ENCODE results near the gene FGF14.

The FGF14 gene

DNA sequence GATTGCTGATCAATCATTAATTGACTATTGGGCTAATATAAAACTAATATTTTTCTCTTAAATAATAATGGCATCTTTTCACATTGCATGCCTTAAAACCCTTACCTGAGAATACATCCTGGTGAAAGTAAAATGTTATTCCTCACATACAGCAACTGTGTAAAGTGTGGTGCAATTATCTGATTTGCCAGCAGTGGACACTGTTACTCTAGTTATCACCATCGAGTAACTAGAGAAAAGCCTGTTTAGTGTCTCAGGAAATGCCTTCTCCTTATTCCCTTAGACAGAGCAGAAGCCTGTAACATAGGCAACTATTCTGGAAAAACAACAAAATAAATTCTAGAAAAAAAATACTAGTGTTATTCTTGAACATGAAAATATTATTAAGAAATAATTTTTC, 459.8 kb downstream of the FGF14 start:
- Mint-ChIP-seq H3K27me3 (no peaks in the 10 kb centered on the region), H3K36me3 (ENCODE audit: low read depth) (no peaks in the 10 kb centered on the region), H3K27ac (no peak overlapping the region), H3K4me3 (no peak overlapping the region), H3K4me1 (ENCODE audit: low read depth) (no peaks in the 10 kb centered on the region), H3K9me3 (no peaks in the 10 kb centered on the region)
- intact Hi-C loops (cut with micrococcal nuclease): no loop called here

DNA sequence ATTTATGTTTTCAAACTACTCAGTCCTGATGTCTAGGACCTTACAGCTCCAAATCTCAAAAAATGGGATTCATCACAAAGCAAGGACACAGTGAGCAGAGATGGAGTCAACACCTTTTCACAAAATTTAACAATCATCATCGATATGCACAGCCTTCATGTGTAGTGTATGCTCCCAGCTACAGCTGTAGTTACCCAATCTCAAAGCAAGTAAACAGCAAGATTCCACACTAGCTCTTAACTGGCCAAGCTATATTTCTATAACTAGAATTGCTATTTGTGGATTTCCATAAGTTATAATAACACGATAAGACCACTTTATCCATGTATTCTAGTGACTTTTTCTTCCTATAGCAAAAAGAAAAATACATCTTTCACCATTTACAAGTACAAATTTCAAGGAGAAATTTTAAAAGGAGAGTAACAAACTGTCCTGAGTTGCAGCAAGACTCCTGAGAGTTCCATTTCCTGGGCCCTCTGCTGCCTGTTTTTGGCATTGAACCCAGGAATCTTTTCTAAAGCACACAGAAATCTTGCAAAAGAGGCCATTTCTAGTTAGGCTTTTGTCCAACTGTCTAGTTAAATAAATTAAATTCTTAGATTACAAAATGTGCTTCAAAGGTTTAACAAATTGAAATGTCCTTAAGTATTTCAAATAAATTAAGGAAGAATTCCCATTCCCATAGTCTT, 460.6 kb downstream of the FGF14 start:
- Mint-ChIP-seq H3K27me3 (no peaks in the 10 kb centered on the region), H3K36me3 (ENCODE audit: low read depth) (no peaks in the 10 kb centered on the region), H3K4me1 (ENCODE audit: low read depth) (no peaks in the 10 kb centered on the region), H3K4me3 (no peak overlapping the region), H3K9me3 (no peaks in the 10 kb centered on the region), H3K27ac (no peak overlapping the region)
- intact Hi-C loops (cut with micrococcal nuclease): no loop called here

- no peaks in the 10 kb centered on the region for H3K9me3 Mint-ChIP-seq
- no peak overlapping the region for H3K4me3 Mint-ChIP-seq
- H3K4me1 Mint-ChIP-seq (ENCODE audit: low read depth): no peaks in the 10 kb centered on the region
- H3K27ac Mint-ChIP-seq: no peak overlapping the region
- H3K27me3 Mint-ChIP-seq: no peaks in the 10 kb centered on the region
- intact Hi-C loops (cut with micrococcal nuclease): no loop called here
- H3K36me3 Mint-ChIP-seq (ENCODE audit: low read depth): no peaks in the 10 kb centered on the region
Observed at GRCh38 chr13:101939370-101939769, 462.5 kb downstream of the FGF14 start.

- H3K9me3 Mint-ChIP-seq: no peaks in the 10 kb centered on the region
- no peaks in the 10 kb centered on the region for H3K27me3 Mint-ChIP-seq
- intact Hi-C loops (cut with micrococcal nuclease): no loop called here
- H3K4me1 Mint-ChIP-seq (ENCODE audit: low read depth): no peaks in the 10 kb centered on the region
- no peaks in the 10 kb centered on the region for H3K36me3 Mint-ChIP-seq (ENCODE audit: low read depth)
- H3K27ac Mint-ChIP-seq: no peak overlapping the region
- H3K4me3 Mint-ChIP-seq: no peak overlapping the region
Observed at GRCh38 chr13:101935828-101936227, 466.0 kb downstream of the FGF14 start.

- Mint-ChIP-seq H3K9me3 (no peaks in the 10 kb centered on the region), H3K4me1 (ENCODE audit: low read depth) (no peaks in the 10 kb centered on the region), H3K27ac (no peak overlapping the region), H3K36me3 (ENCODE audit: low read depth) (no peaks in the 10 kb centered on the region), H3K4me3 (no peak overlapping the region), H3K27me3 (no peaks in the 10 kb centered on the region)
- intact Hi-C loops (cut with micrococcal nuclease): no loop called here
Observed at GRCh38 chr13:101931186-101931585, 470.7 kb downstream of the FGF14 start.

DNA sequence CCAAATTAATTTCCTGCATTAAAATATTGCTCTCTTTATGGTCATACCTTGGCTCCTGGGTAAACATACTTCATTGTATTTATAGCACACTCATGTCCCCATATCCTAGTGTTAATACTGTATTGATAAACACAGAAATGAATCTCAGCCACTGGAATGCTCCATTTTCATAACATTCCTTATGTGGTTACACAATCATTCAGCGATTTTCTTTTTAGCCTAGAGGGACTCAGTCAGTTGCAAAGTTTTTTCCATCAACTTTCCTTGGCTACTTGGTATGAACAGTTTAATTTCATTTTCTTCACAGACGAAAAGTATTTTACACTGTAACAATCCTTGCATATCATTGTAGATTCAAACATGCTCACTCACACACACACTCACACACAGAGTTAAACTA, 471.5 kb downstream of the FGF14 start:
- H3K4me3 Mint-ChIP-seq: no peak overlapping the region

GRCh38 chr13:101925731-101926130, 476.1 kb downstream of the FGF14 start:
- Mint-ChIP-seq H3K27me3 (peaks cover 2% of the 10 kb centered on the region), H3K9me3 (no peaks in the 10 kb centered on the region), H3K36me3 (ENCODE audit: low read depth) (no peaks in the 10 kb centered on the region), H3K4me1 (ENCODE audit: low read depth) (no peaks in the 10 kb centered on the region), H3K27ac (no peak overlapping the region), H3K4me3 (no peak overlapping the region)
- intact Hi-C loops (cut with micrococcal nuclease): no loop called here

More for the DNA sequence above, 471.5 kb downstream of the FGF14 start:
- no peaks in the 10 kb centered on the region for H3K36me3 Mint-ChIP-seq (ENCODE audit: low read depth)
- H3K27me3 Mint-ChIP-seq: no peaks in the 10 kb centered on the region
- H3K9me3 Mint-ChIP-seq: no peaks in the 10 kb centered on the region
- H3K4me1 Mint-ChIP-seq (ENCODE audit: low read depth): no peaks in the 10 kb centered on the region
- H3K27ac Mint-ChIP-seq: no peak overlapping the region
- intact Hi-C loops (cut with micrococcal nuclease): no loop called here

DNA sequence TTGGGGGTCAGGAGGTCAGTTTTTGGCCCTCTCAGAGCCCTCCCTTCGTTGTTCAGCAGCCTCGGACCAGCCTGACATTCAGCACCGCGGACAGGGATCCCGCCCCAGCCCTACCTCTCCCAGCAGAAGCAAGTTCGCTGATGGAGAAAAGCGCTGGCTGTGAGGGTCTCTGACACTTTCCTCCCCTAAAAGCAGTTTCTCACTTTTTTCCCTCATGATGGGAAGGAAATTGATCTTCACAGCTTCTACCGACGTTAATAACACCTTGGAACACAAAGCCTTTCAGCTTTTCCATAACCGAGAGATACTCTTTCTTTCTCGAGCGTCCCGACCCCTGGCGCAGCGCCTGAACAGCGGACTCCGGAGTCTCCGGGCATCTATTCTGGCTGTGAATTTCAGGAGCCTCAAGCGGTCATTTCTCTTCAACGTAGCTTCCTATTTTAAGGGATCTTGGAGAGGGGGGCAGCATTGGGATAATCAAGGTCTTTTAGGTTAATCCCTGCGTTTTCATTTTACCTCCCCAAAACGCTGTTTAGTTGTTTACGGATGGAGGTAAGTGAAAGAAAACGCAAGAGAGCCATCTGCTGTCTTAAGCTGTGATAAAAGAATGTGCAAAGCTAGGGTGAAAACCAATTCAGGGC, 482.2 kb downstream of the FGF14 start:
- H3K27ac Mint-ChIP-seq: no peak overlapping the region
- no peaks in the 10 kb centered on the region for H3K36me3 Mint-ChIP-seq (ENCODE audit: low read depth)
- intact Hi-C loops (cut with micrococcal nuclease): no loop called here

DNA sequence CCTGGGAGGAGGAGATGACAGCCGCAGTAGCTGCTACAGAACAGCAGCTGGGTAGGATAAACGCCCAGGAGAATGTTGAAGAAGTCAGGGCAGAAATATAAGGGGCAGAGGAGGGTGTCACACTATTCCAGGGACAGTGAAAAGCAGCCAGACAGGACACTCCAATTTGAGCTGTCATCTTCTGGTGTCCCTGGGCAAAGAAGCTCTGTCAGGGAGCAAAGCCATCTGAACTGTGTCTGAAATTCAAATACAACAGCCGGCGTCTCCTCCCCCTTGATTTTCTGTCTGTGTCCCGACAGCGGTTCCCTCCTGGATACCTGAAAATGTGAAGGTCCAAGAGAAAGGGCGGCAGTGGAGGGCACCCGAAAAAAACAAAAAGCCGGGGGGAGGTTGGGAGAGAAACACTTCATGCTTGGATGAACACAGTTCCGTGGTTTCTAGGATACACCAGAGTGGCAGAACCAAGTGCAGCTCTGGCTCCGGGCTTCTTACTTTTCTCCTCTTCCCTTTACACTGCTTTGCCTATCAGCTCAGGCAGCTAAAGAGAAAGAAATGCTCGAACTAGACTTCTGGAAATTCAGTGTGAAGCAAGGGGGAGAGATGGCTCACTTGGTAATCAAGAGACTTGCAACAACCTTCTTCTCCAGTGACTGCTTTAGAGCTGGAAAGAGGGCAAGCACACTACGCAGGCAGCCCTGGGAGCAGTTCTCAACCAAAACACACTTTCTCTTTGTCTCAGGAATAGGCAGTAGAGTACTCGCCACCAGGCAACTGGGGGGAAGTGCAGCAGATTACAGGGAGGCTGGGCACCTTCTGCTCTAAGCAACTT, 483.8 kb downstream of the FGF14 start:
- H3K36me3 Mint-ChIP-seq (ENCODE audit: low read depth): no peaks in the 10 kb centered on the region
- intact Hi-C loops (cut with micrococcal nuclease): no loop called here
- H3K9me3 Mint-ChIP-seq: no peaks in the 10 kb centered on the region
- H3K4me1 Mint-ChIP-seq (ENCODE audit: low read depth): no peaks in the 10 kb centered on the region
- no peak overlapping the region for H3K27ac Mint-ChIP-seq
- H3K27me3 Mint-ChIP-seq: peaks cover 50% of the 10 kb centered on the region
- no peak overlapping the region for H3K4me3 Mint-ChIP-seq

More for the DNA sequence above, 482.2 kb downstream of the FGF14 start:
- H3K27me3 Mint-ChIP-seq: peaks cover 47% of the 10 kb centered on the region
- H3K4me3 Mint-ChIP-seq: no peak overlapping the region
- no peaks in the 10 kb centered on the region for H3K9me3 Mint-ChIP-seq
- no peaks in the 10 kb centered on the region for H3K4me1 Mint-ChIP-seq (ENCODE audit: low read depth)

DNA sequence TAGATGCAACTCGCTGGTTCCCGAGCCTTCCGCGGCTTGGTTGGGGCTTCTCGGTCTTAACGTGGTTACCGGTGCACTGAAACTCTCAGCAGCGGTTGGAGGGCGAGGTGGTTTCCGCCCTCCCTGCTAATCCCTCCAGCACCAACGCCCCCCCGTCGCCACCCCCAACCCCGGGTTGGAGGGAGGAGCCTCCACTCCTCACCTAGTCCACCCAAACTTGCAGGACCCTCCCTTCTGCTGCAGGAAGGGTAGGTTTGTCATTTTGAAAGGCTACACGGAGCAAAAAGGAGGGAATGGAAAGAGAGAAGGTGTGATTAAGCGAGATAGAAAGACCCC, 484.4 kb downstream of the FGF14 start:
- intact Hi-C loops (cut with micrococcal nuclease): no loop called here
- Mint-ChIP-seq H3K27ac (no peak overlapping the region), H3K4me3 (no peak overlapping the region), H3K27me3 (peaks cover 52% of the 10 kb centered on the region), H3K36me3 (ENCODE audit: low read depth) (no peaks in the 10 kb centered on the region), H3K4me1 (ENCODE audit: low read depth) (no peaks in the 10 kb centered on the region), H3K9me3 (no peaks in the 10 kb centered on the region)

DNA sequence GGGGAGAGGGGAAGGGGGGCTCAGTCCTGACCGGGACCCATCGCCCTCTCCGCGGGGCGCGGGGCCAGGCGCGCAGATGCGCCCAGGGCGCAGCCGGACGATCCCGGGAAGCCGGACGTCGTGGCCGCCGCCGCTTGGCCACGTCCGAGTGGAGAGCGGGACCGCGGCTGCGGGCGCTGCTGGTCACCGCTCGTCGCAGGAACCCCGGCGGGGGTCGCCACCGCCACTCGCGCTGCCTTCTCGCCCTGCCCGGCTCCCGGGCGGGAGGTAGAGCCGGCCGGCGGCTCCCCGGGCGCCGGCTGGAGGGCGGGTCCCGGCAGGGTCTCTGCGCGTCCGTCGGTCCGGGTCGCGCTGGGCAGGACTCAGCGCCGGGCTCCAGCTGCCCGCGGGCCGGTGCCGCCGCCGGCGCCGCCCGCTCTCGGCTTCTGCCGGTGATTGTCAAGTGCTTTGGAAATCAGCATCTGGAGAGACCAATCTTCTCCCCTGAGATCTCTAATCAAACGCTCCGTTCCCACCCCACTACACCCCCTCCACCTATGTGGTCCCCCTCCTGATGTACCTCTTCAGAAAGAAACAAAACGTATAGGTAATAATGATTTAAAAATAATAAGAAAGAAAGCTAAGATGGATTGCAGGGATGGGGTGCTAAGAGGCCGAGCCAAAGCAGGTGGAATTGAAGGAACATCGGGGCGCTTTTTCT, 484.9 kb downstream of the FGF14 start:
- Mint-ChIP-seq H3K9me3 (no peaks in the 10 kb centered on the region), H3K4me3 (no peak overlapping the region), H3K27ac (no peak overlapping the region), H3K4me1 (ENCODE audit: low read depth) (no peaks in the 10 kb centered on the region), H3K36me3 (ENCODE audit: low read depth) (no peaks in the 10 kb centered on the region), H3K27me3 (peaks cover 52% of the 10 kb centered on the region)
- intact Hi-C loops (cut with micrococcal nuclease): no loop called here

- Mint-ChIP-seq H3K4me3 (no peak overlapping the region), H3K27ac (no peak overlapping the region), H3K36me3 (ENCODE audit: low read depth) (no peaks in the 10 kb centered on the region), H3K4me1 (ENCODE audit: low read depth) (no peaks in the 10 kb centered on the region), H3K9me3 (no peaks in the 10 kb centered on the region), H3K27me3 (peaks cover 50% of the 10 kb centered on the region)
- intact Hi-C loops (cut with micrococcal nuclease): no loop called here
Observed at GRCh38 chr13:101916108-101916774, 485.6 kb downstream of the FGF14 start.

- Mint-ChIP-seq H3K27me3 (peaks cover 50% of the 10 kb centered on the region), H3K9me3 (no peaks in the 10 kb centered on the region), H3K36me3 (ENCODE audit: low read depth) (no peaks in the 10 kb centered on the region), H3K4me3 (no peak overlapping the region), H3K4me1 (ENCODE audit: low read depth) (no peaks in the 10 kb centered on the region), H3K27ac (no peak overlapping the region)
- intact Hi-C loops (cut with micrococcal nuclease): no loop called here
Observed at GRCh38 chr13:101915755-101916107, 486.1 kb downstream of the FGF14 start.
